K562 (cell line): ENCODE data around the gene LAMA2. TPM values are rescaled to one million over a fixed set of nuclear protein-coding genes. Genes with fewer than 3 reads are reported as not detected.

Source experiments
- ATAC-seq: fragments of 200-7000 bp; cut with Tn5 transposase; 3 replicates; pipeline ENCODE4 v1.9.1; 2020; ENCODE audit warnings: moderate library complexity
- BruUV-seq: library from RNA; stranded (reverse); fragments of 400-500 nt; replicated peaks from 2 replicates; lab custom pipeline; 2021; lab: Mats Ljungman, UMichigan
- CTCF ChIA-PET: fragments of 300-600 bp; formaldehyde crosslinking; extraction: SDS; loops from one replicate; lab custom pipeline; 2021; ENCODE audit warnings: low intra/inter-chr PET ratio; lab: Yijun Ruan, JAX
- POLR2A ChIA-PET: fragments of 300-600, 350-650 bp; sonication (Branson Sonifier 250); formaldehyde crosslinking; extraction: SDS; loops from one replicate; lab custom pipeline; 2021; ENCODE audit warnings: antibody characterized with exemption, inconsistent platforms; lab: Yijun Ruan, JAX
- DNase-seq, 4 experiments: peaks; one replicate each; pipeline versions ENCODE4 v3.0.0 to v3.0.0-alpha.2; 2011 to 2018; ENCODE audit warnings: low spot score in 3 of 4, mixed read lengths in 3 of 4; ENCODE audit errors: extremely low read depth in 1 of 4
- FAIRE-seq: peaks from 2 replicates; lab custom pipeline; 2011; peaks lifted over from hg19 to GRCh38; lab: Jason Lieb, UNC
- H2AFZ ChIP-seq: 2 replicates; pipeline ENCODE4 v1.6.0; 2011; ENCODE audit warnings: low read depth, low read length, control low read depth, inconsistent platforms
- H3K27ac ChIP-seq: fragments of 200-600 bp; 3 replicates; pipeline ENCODE4 v1.8.0; 2011; ENCODE audit warnings: low read depth, mild to moderate bottlenecking, control low read depth, inconsistent platforms, low read length, moderate library complexity, mixed read lengths; ENCODE audit errors: extremely low read depth
- H3K27me3 ChIP-seq, 2 experiments: fragments of 300-600 bp in 1 of 2; 2 replicates in 1 of 2; 3 replicates in 1 of 2; pipeline versions ENCODE4 v1.6.0 to v1.8.0; 2011; ENCODE audit warnings: inconsistent platforms in 2 of 2, low read length in 2 of 2, mild to moderate bottlenecking in 1 of 2, mixed read lengths in 1 of 2, moderate library complexity in 1 of 2; ENCODE audit not compliant: control insufficient read depth in 2 of 2, insufficient read depth in 2 of 2
- H3K36me3 ChIP-seq: fragments of 300-600 bp; 3 replicates; pipeline ENCODE4 v1.8.0; 2011; ENCODE audit warnings: mild to moderate bottlenecking, low read length, inconsistent platforms; ENCODE audit not compliant: control insufficient read depth, insufficient read depth
- H3K4me1 ChIP-seq, 2 experiments: fragments of 200-600 bp in 1 of 2; replicated peaks in 1 of 2; 2 replicates in 1 of 2; 3 replicates in 1 of 2; pipeline versions ENCODE4 v1.5.1 to v1.8.0; 2011; ENCODE audit warnings: inconsistent platforms in 2 of 2, low read length in 2 of 2, mild to moderate bottlenecking in 1 of 2, mixed read lengths in 1 of 2, moderate library complexity in 1 of 2; ENCODE audit not compliant: control insufficient read depth in 2 of 2, insufficient read depth in 2 of 2
- H3K4me2 ChIP-seq: 2 replicates; pipeline ENCODE4 v1.6.1; 2011; ENCODE audit warnings: low read length, control low read depth, inconsistent platforms, mixed read lengths; ENCODE audit not compliant: insufficient read depth
- H3K4me3 ChIP-seq: fragments of 200-600 bp; sonication (generic), shearing (Covaris generic); 2 replicates; pipeline ENCODE4 v1.5.1; 2016; ENCODE audit warnings: control low read depth, inconsistent platforms
- H3K79me2 ChIP-seq: fragments of 200-600 bp; 3 replicates; pipeline ENCODE4 v1.8.0; 2011; ENCODE audit warnings: low read length, inconsistent platforms; ENCODE audit not compliant: control insufficient read depth, insufficient read depth
- H3K9ac ChIP-seq, 2 experiments: 2 replicates each; pipeline versions ENCODE4 v1.6.0 to v1.6.1; 2011; ENCODE audit warnings: low read depth in 2 of 2, low read length in 2 of 2, control low read depth in 1 of 2, inconsistent platforms in 1 of 2, mild to moderate bottlenecking in 1 of 2, mixed read lengths in 1 of 2; ENCODE audit not compliant: insufficient read depth in 1 of 2
- H3K9me1 ChIP-seq: one replicate; pipeline ENCODE4 v1.6.0; 2011; ENCODE audit warnings: inconsistent platforms, mild to moderate bottlenecking, low read length, moderate library complexity; ENCODE audit not compliant: control insufficient read depth, insufficient read depth
- H3K9me3 ChIP-seq: replicated peaks from 2 replicates; pipeline ENCODE4 v1.5.1; 2011; ENCODE audit warnings: low read depth, low read length, inconsistent platforms; ENCODE audit not compliant: control insufficient read depth, insufficient read depth
- H4K20me1 ChIP-seq: replicated peaks from 2 replicates; pipeline ENCODE4 v1.6.1; 2011; ENCODE audit warnings: low read length, inconsistent platforms, mixed read lengths; ENCODE audit not compliant: control insufficient read depth, insufficient read depth
- CLOCK ChIP-seq: fragments of 250-450 bp; sonication (Bioruptor Pico); IDR thresholded peaks from 2 replicates; pipeline ENCODE4 v1.4.0; 2020; ENCODE audit warnings: mild to moderate bottlenecking, moderate library complexity, borderline replicate concordance
- FOXP1 ChIP-seq: sonication (generic); formaldehyde crosslinking; IDR thresholded peaks from 2 replicates; pipeline ENCODE4 v1.8.0; 2022; ENCODE audit warnings: mild to moderate bottlenecking, missing genetic modification reagents
- GMEB1 ChIP-seq: fragments of 250-450 bp; sonication (Bioruptor Pico); IDR thresholded peaks from 2 replicates; pipeline ENCODE4 v1.4.0; 2020; ENCODE audit warnings: mild to moderate bottlenecking
- HCFC1 ChIP-seq: IDR thresholded peaks from 2 replicates; pipeline ENCODE4 v1.6.1; 2012; ENCODE audit warnings: low read depth, low read length, improper control_type of control experiment
- POLR2AphosphoS5 ChIP-seq: IDR thresholded peaks from 2 replicates; pipeline ENCODE4 v1.6.1; 2011; ENCODE audit warnings: mild to moderate bottlenecking, low read depth, low read length, moderate library complexity; ENCODE audit not compliant: control insufficient read depth, insufficient read depth
- ZC3H4 ChIP-seq: sonication (generic); formaldehyde crosslinking; IDR thresholded peaks from 2 replicates; pipeline ENCODE4 v1.9.0; 2021; ENCODE audit warnings: missing genetic modification reagents, borderline replicate concordance
- ZNF407 ChIP-seq: fragments of 450-650 bp; IDR thresholded peaks from 2 replicates; pipeline ENCODE4 v1.6.1; 2016; ENCODE audit warnings: low read depth
- WGBS: fragments of 100-300 bp; shearing (Covaris generic); methylation state at CpG from one replicate; pipeline ENCODE4 v1.1.6; 2016; ENCODE audit warnings: low coverage, mixed read lengths; ENCODE audit not compliant: insufficient coverage; ENCODE audit errors: missing lambda C conversion rate; 5-methylcytosine and 5-hydroxymethylcytosine counted together
- in situ Hi-C: fragments of 300-500 bp; cut with MboI; formaldehyde crosslinking; loops from 4 replicates; pipeline ENCODE4 v1.15.0; 2018; ENCODE audit warnings: inconsistent platforms, mixed read lengths
- intact Hi-C: fragments of 100-400 bp; cut with micrococcal nuclease; formaldehyde crosslinking; loops from 2 replicates; pipeline ENCODE4 v1.14.2; 2022
- polyA plus RNA-seq, 8 experiments: library from polyadenylated mRNA; depleted of rRNA in 4 of 8; stranded (reverse) in 5 of 8; unstranded in 3 of 8; fragments of >200 nt; fragmentation: Nextera tagmentation in 2 of 8; fragmentation: Illumina TruSeq in 1 of 8; extraction: Ambion mirVana in 2 of 8; extraction: Trizol in 1 of 8; gene quantifications; 2 replicates each; pipeline versions ENCODE4 v1.2.1 to v1.2.3, GENCODE V29; 2011 to 2014; ENCODE audit warnings: inconsistent platforms in 1 of 8, missing spikeins in 1 of 8
- total RNA-seq, 7 experiments: library from RNA; depleted of rRNA in 6 of 7; stranded (reverse); fragments of >200 nt in 6 of 7; fragmentation: Illumina TruSeq in 2 of 7; extraction: Trizol in 2 of 7; gene quantifications; 2 replicates each; pipeline versions ENCODE4 v1.2.1 to v1.2.3, GENCODE V29; 2011 to 2021; ENCODE audit warnings: low replicate concordance in 1 of 7

The LAMA2 gene
- total and polyA plus RNA-seq, 9 of the 15 experiments (the other 6 are each of a cell fraction or from before 2014, with no cell fraction given), result 0.04 to 1.5 (median 0.36) TPM

GRCh38 chr6:129099696-129100095 is 216.8 kb downstream of the LAMA2 start (continued):
- TF ChIP-seq CLOCK (CRISPR knock-in tag), result no peak
- no peak for TF ChIP-seq GMEB1 (CRISPR knock-in tag)
- no peak for TF ChIP-seq POLR2AphosphoS5
- no peak for TF ChIP-seq FOXP1 (CRISPR knock-in tag)
- TF ChIP-seq HCFC1, result no peak
- TF ChIP-seq, all 486 proteins: peak for 0

GRCh38 chr6:129100164-129100563 is 217.2 kb downstream of the LAMA2 start:
- ChIA-PET CTCF (no interaction called here), POLR2A (no interaction called here)
- no peak overlapping the region for H3K9ac ChIP-seq
- no TSS peak for BruUV-seq
- in situ Hi-C loops (no loop called here), intact Hi-C loops (no loop called here)
- H3K27ac ChIP-seq, result no peak overlapping the region
- H2AFZ ChIP-seq, result no peak overlapping the region
- FAIRE-seq, result no peak
- WGBS, result 0% methylated on average over 1 of the region's 1 CpG
- H3K79me2 ChIP-seq, result no peaks in the 10 kb centered on the region
- no peaks in the 10 kb centered on the region for H3K4me1 ChIP-seq
- no peak for ATAC-seq
- H3K4me2 ChIP-seq, result no peak overlapping the region
- no peak overlapping the region for H3K4me3 ChIP-seq
- TF ChIP-seq ZC3H4 (CRISPR knock-in tag) (no peak), ZNF407 (no peak)
- H3K9me1 ChIP-seq, result no peaks in the 10 kb centered on the region
- H3K9me3 ChIP-seq, result no peaks in the 10 kb centered on the region
- no peaks in the 10 kb centered on the region for H3K36me3 ChIP-seq
- H4K20me1 ChIP-seq, result no peaks in the 10 kb centered on the region
- no peaks in the 10 kb centered on the region for H3K27me3 ChIP-seq
- DNase-seq, result no peak
